ENCODE data around the gene HOXD3.

Gene HOXD3

DNA sequence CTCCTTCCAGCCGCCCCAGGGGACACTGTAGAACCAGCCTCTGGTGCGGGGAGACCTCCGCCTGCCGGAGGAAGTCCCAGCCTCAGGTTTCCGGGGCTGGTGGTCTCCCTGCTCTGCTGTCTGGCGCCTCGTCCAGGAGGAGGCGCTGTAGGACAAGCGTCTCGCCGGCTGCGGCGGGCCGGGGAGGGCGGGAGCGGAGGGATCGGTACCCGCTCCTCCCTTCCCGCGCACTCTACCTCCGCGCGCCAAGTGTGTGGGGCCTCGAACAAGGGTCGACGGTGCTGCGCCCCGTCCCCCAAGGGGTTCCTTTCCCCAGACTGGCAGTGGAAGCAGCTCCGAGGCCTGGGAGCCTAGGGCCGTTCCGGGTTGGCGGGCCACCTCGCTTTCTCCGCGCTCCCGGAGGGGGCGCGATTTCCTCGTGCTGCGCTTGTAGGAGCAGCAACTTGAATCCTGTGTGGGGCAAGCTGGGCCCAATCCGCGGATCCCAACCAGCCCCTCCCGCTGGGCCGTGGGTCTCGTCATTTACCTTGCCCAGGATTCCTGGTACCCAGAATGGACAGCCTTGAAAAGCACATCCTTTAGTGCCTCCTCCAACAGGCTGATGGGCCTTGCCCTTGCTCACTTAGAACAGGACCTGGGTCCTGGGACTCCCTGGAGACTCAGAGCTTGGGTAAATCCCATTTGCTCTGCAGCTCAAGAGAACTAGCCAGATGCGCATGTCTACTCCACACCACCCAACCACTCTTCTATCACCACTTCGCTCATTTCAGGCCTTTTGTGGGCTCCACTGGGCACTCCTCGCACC lies 16.4 kb upstream of the HOXD3 start:
- Mint-ChIP-seq H3K27ac (peak overlapping the region; percentile 94 to 99 (median 99)), H3K27me3 (ENCODE audit: low read depth) (no peaks in the 10 kb centered on the region)
- TF ChIP-seq CTCF (IDR thresholded peaks at IDR 0.05; ENCODE audit: unreplicated experiment in 3 of 3), result peak; percentile 97 to 99 (median 98)

DNA sequence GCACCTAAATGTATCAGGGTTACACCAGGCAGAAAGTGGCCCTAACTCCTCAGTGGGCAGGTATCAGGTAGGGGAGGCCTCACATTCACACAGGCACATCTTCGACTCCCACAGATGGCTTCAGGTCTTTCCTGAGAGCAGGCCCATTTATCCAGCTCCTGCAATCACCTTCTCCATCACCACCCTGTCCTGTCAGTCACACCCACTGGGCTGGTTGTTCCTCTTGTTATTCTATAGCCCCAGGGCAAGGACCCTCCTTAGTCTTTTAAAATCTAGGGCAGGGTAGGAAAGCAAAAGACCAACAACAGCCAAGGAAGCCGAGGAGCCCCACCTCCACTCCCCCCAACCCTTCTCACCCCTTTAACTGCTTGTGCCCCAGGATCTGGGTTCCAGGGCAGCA lies 14.8 kb upstream of the HOXD3 start:
- Mint-ChIP-seq H3K9me3 (no peaks in the 10 kb centered on the region), H3K27ac (peak overlapping the region; percentile 88 to 99 (median 99)), H3K4me1 (peaks cover 65% of the 10 kb centered on the region), H3K27me3 (ENCODE audit: low read depth) (no peaks in the 10 kb centered on the region), H3K36me3 (ENCODE audit: low read depth) (peaks cover 51% of the 10 kb centered on the region), H3K4me3 (peak overlapping the region; percentile 88 to 97 (median 89))
- no peak for TF ChIP-seq CTCF (IDR thresholded peaks at IDR 0.05; ENCODE audit: unreplicated experiment in 3 of 3)

More for the DNA sequence above, 16.4 kb upstream of the HOXD3 start:
- Mint-ChIP-seq H3K4me3 (peak overlapping the region; percentile 88 to 97 (median 89)), H3K36me3 (ENCODE audit: low read depth) (peaks cover 39% of the 10 kb centered on the region), H3K9me3 (no peaks in the 10 kb centered on the region), H3K4me1 (peaks cover 53% of the 10 kb centered on the region)

- Mint-ChIP-seq H3K9me3 (no peaks in the 10 kb centered on the region), H3K4me3 (peak overlapping the region; percentile 84 to 96 (median 94)), H3K27me3 (ENCODE audit: low read depth) (no peaks in the 10 kb centered on the region), H3K27ac (peak overlapping the region; percentile 95 to 99 (median 97)), H3K36me3 (ENCODE audit: low read depth) (peaks cover 56% of the 10 kb centered on the region), H3K4me1 (peaks cover 87% of the 10 kb centered on the region)
- TF ChIP-seq CTCF (IDR thresholded peaks at IDR 0.05; ENCODE audit: unreplicated experiment in 3 of 3), result no peak
Measured at GRCh38 chr2:176145085-176145969, 11.8 kb upstream of the HOXD3 start.

GRCh38 chr2:176146101-176146500 lies 11.0 kb upstream of the HOXD3 start:
- Mint-ChIP-seq H3K4me3 (peak overlapping the region; percentile 84 to 96 (median 94)), H3K27ac (peak overlapping the region; percentile 95 to 99 (median 97)), H3K27me3 (ENCODE audit: low read depth) (no peaks in the 10 kb centered on the region), H3K9me3 (no peaks in the 10 kb centered on the region), H3K36me3 (ENCODE audit: low read depth) (peaks cover 61% of the 10 kb centered on the region), H3K4me1 (peaks cover 91% of the 10 kb centered on the region)
- no peak for TF ChIP-seq CTCF (IDR thresholded peaks at IDR 0.05; ENCODE audit: unreplicated experiment in 3 of 3)

DNA sequence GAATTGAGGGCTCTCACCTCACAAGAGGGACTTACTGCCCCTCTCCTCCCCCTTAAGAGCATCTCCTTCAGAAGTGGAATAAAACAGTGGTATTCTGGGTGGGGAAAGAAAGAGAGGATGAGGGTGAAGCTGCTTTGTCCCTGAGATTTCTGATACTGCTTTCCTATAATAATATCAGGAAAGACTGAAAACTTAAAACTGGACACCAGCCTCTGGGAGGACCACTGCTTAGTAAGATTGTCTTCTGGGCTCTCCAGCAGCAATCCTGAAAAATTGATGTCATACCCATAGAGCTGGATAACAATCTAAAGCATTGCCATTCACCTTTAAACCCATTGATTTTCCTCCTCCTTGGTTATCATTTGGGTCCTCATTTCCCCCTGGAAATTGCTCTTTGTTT lies 10.5 kb upstream of the HOXD3 start:
- H3K4me3 Mint-ChIP-seq, result peak overlapping the region; percentile 84 to 96 (median 94)
- H3K4me1 Mint-ChIP-seq, result peaks cover 90% of the 10 kb centered on the region
- no peak for TF ChIP-seq CTCF (IDR thresholded peaks at IDR 0.05; ENCODE audit: unreplicated experiment in 3 of 3)
- peaks cover 65% of the 10 kb centered on the region for H3K36me3 Mint-ChIP-seq (ENCODE audit: low read depth)
- no peaks in the 10 kb centered on the region for H3K27me3 Mint-ChIP-seq (ENCODE audit: low read depth)
- peak overlapping the region; percentile 95 to 99 (median 97) for H3K27ac Mint-ChIP-seq
- no peaks in the 10 kb centered on the region for H3K9me3 Mint-ChIP-seq
